ENCODE results near the gene SCARF2.

DNA sequence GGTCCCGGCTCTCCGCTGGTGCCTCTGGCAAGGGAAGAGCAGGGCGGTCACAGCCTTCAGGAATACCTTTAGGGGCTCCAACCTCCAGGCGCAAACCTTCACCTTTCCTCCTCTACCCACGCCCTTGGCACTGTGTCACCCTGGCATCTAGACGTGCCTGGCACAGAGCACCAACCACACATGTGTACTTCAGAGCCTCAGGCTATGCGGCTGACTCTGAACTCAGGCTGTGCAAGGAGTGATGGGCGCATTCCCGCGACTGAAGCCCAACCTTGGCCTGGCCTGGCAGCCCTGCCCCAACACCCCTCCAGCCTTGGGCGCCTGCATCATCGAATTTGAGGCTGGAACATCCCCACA, 11.4 kb downstream of the SCARF2 start:
- TF ChIP-seq, protein P1, sequence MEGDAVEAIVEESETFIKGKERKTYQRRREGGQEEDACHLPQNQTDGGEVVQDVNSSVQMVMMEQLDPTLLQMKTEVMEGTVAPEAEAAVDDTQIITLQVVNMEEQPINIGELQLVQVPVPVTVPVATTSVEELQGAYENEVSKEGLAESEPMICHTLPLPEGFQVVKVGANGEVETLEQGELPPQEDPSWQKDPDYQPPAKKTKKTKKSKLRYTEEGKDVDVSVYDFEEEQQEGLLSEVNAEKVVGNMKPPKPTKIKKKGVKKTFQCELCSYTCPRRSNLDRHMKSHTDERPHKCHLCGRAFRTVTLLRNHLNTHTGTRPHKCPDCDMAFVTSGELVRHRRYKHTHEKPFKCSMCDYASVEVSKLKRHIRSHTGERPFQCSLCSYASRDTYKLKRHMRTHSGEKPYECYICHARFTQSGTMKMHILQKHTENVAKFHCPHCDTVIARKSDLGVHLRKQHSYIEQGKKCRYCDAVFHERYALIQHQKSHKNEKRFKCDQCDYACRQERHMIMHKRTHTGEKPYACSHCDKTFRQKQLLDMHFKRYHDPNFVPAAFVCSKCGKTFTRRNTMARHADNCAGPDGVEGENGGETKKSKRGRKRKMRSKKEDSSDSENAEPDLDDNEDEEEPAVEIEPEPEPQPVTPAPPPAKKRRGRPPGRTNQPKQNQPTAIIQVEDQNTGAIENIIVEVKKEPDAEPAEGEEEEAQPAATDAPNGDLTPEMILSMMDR (IDR thresholded peaks at IDR 0.05) = no peak
- TF ChIP-seq USF1 (CRISPR knock-in tag; IDR thresholded peaks at IDR 0.05) (no peak), ZNF263 (CRISPR knock-in tag; IDR thresholded peaks at IDR 0.05; ENCODE audit: low read depth) (no peak), KAT7 (CRISPR knock-in tag; IDR thresholded peaks at IDR 0.05; ENCODE audit: borderline replicate concordance) (no peak), SP1 (CRISPR knock-in tag; conservative IDR thresholded peaks at IDR 0.05) (no peak)
- TF ChIP-seq, protein P2, sequence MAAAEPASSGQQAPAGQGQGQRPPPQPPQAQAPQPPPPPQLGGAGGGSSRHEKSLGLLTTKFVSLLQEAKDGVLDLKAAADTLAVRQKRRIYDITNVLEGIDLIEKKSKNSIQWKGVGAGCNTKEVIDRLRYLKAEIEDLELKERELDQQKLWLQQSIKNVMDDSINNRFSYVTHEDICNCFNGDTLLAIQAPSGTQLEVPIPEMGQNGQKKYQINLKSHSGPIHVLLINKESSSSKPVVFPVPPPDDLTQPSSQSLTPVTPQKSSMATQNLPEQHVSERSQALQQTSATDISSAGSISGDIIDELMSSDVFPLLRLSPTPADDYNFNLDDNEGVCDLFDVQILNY (CRISPR knock-in tag; IDR thresholded peaks at IDR 0.05) = no peak
- TF ChIP-seq, protein P3, sequence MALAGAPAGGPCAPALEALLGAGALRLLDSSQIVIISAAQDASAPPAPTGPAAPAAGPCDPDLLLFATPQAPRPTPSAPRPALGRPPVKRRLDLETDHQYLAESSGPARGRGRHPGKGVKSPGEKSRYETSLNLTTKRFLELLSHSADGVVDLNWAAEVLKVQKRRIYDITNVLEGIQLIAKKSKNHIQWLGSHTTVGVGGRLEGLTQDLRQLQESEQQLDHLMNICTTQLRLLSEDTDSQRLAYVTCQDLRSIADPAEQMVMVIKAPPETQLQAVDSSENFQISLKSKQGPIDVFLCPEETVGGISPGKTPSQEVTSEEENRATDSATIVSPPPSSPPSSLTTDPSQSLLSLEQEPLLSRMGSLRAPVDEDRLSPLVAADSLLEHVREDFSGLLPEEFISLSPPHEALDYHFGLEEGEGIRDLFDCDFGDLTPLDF (CRISPR knock-in tag; IDR thresholded peaks at IDR 0.05) = no peak

Measured in WTC11 (cell line).